ENCODE measurements around the gene NKIRAS2. TPM values are rescaled to one million over a fixed set of nuclear protein-coding genes. Genes with fewer than 3 reads are reported as not detected.

NKIRAS2 gene
- total RNA-seq, 8 experiments from 2014 or later, result 32.3 to 65.8 (median 51.8) TPM

DNA sequence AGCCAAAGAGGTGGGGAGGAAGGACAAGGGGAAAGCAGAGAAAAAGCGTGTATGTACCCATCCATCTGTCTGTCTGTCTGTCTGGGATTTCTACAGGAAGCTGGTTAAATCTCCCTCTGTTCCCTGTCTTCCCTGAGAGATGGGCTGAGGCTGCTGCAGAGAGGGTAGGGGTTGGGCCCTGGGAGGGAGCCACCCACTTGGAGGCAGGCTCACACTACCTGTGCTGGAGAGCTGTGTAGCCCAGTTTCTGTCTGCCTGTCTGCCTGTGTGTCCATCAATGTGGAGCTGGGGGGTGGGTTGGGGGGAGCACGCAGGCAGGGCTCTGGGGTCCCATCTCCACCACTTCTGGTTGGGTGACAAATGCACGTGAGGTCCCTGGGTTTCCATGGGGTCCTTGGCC, 49.1 kb downstream of the NKIRAS2 start:
- in situ Hi-C loops (cut with MboI; ENCODE audit: low pct_unique_long_range_greater_than_20kb in 2 of 9, low sequenced_read_pairs in 9 of 9, unreplicated experiment in 9 of 9), result no loop called here
- no peak for ATAC-seq (replicated peaks in 6 of 8)
- Histone ChIP-seq H3K4me1 (replicated peaks in 1 of 2) (peaks cover 9 to 21% of the 10 kb centered on the region in 2 donors), H3K4me3 (no peak overlapping the region), H3K27ac (no peak overlapping the region)
- WGBS, 10 experiments, result no CpG with 5 or more reads among the region's 3 CpGs

DNA sequence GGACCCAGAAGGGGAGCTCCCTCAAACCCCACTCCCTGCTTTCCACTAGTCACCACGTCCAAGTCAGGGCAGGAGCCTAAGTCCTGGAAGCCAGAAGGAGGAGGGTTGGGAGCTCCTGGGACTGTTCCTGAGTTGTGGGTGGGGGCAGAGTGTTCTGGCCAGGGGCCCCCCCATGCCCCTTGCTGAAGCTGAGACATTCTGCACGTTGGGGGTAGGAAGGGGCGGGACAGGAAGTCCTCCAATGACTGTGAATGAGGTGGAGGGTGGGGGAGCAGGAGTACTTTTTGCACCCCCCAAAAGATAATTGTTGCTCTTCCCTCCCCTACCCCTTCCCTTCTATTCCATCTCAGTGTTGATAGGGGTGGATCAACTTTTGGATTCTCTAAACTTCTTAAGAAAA, 51.9 kb downstream of the NKIRAS2 start:
- no peak overlapping the region for H3K27ac ChIP-seq
- in situ Hi-C loops (cut with MboI; ENCODE audit: low pct_unique_long_range_greater_than_20kb in 2 of 9, low sequenced_read_pairs in 9 of 9, unreplicated experiment in 9 of 9), result no loop called here
- H3K4me1 ChIP-seq (replicated peaks in 1 of 2), result peaks cover 9 to 21% of the 10 kb centered on the region in 2 donors
- no CpG with 5 or more reads among the region's 3 CpGs for WGBS, 10 experiments
- peak overlapping the region in 1 of 5 donors; percentile 28 for H3K4me3 ChIP-seq
- no peak for ATAC-seq (replicated peaks in 6 of 8)

DNA sequence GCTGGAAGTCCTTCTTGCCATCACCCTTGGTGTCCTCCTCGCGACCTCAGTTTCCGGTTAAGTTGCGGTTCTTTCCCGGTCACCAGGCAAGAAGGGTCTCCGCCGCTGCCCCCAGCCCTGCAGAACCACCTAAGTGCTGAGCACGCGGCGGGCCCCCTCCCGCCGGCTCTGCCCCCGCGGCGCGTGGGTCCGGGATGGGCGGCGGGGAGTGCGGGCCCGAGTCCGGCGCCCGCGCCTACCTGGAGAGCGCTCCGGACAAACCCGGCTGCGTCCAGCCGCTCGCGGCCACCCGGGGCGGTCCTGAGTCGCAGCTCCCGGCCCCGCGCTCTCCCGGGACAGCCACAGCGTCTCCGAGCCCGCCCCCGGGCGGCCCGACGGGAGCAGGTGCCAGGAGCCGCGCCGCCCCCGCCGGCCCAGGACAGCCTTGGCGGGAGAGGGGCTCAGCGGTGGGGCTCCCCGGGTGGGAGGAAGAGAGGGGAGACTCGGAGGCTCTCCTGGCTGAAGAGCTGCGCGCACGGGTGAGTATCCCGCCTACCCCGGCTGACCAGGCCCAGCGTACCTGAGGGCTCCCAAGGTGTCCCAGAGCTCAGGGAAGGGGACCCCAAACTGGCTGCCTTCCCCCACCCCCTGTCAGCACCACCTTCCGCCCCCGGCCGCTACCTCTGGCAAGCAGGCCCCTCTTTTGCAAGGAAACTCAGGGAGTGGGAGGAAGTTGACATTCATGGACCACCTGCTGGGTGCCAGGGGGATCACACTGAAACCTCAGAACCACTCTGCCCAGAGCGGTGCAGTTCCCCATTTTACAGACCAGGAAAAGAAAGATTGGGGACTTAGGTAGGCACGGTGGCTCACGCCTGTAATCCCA, 52.7 kb downstream of the NKIRAS2 start:
- peaks cover 9 to 15% of the 10 kb centered on the region in 2 donors for H3K4me1 ChIP-seq (replicated peaks in 1 of 2)
- H3K4me3 ChIP-seq, result peak overlapping the region in 4 of 5 donors; percentile 10 to 28 (median 22)
- 4% methylated on average over 5 of the region's 67 CpGs; no CpG with 5 or more reads in 9 of the 10 experiments for WGBS, 10 experiments
- peak; percentile 57 to 80 (median 76) for ATAC-seq (replicated peaks in 6 of 8)
- no peak overlapping the region for H3K27ac ChIP-seq
- in situ Hi-C loops (cut with MboI; ENCODE audit: low pct_unique_long_range_greater_than_20kb in 2 of 9, low sequenced_read_pairs in 9 of 9, unreplicated experiment in 9 of 9), result no loop called here

Other genes starting within 250 kb of the NKIRAS2 start
- 10 to 100 TPM in 7 of 8 experiments, 1 to 10 TPM in 1; 4.9 to 34.5 (median 16.8) TPM for gene JUP, start 233.4 kb upstream of the NKIRAS2 start, total RNA-seq
- gene P3H4, start 208.1 kb upstream of the NKIRAS2 start, total RNA-seq, result 10 to 100 TPM; 13.4 to 50.3 (median 20.3) TPM
- 100 to 1,000 TPM in 4 of 8 experiments, 10 to 100 TPM in 4; 42.7 to 330 (median 97.6) TPM for gene FKBP10, start 207.1 kb upstream of the NKIRAS2 start, total RNA-seq
- gene NT5C3B, start 183.9 kb upstream of the NKIRAS2 start, total RNA-seq, result 100 to 1,000 TPM in 4 of 8 experiments, 10 to 100 TPM in 4; 55.9 to 126 (median 104) TPM
- gene KLHL10, start 182.3 kb upstream of the NKIRAS2 start, total RNA-seq, result under 1 TPM; 0.20 to 0.77 (median 0.32) TPM
- 10 to 100 TPM; 15.3 to 28.7 (median 22.8) TPM for gene KLHL11, start 154.7 kb upstream of the NKIRAS2 start, total RNA-seq
- gene ACLY, start 101.1 kb upstream of the NKIRAS2 start, total RNA-seq, result 100 to 1,000 TPM in 4 of 8 experiments, 10 to 100 TPM in 4; 87.0 to 283 (median 141) TPM
- 10 to 100 TPM in 1 of 8 experiments, 1 to 10 TPM in 6, under 1 TPM in 1; 0.31 to 10.4 (median 4.6) TPM for gene ODAD4, start 89.5 kb upstream of the NKIRAS2 start, total RNA-seq
- 10 to 100 TPM; 20.5 to 99.0 (median 51.0) TPM for gene CNP, start 53.3 kb upstream of the NKIRAS2 start, total RNA-seq
- 100 to 1,000 TPM in 4 of 8 experiments, 10 to 100 TPM in 4; 56.4 to 143 (median 93.6) TPM for gene DNAJC7, start 2.7 kb upstream of the NKIRAS2 start, total RNA-seq
- 1 to 10 TPM in 5 of 8 experiments, under 1 TPM in 3; 0.25 to 2.9 (median 2.1) TPM for gene C17orf113, start 30.5 kb downstream of the NKIRAS2 start, total RNA-seq
- 1 to 10 TPM in 5 of 8 experiments, under 1 TPM in 3; 0.51 to 4.2 (median 1.9) TPM for gene ZNF385C, start 78.4 kb downstream of the NKIRAS2 start, total RNA-seq
- gene DHX58, start 92.6 kb downstream of the NKIRAS2 start, total RNA-seq, result 10 to 100 TPM in 1 of 8 experiments, 1 to 10 TPM in 4, under 1 TPM in 3; 0.33 to 29.3 (median 3.3) TPM
- 10 to 100 TPM in 7 of 8 experiments, 1 to 10 TPM in 1; 9.1 to 48.3 (median 19.2) TPM for gene KAT2A, start 101.3 kb downstream of the NKIRAS2 start, total RNA-seq
- gene HSPB9, start 102.7 kb downstream of the NKIRAS2 start, total RNA-seq, result under 1 TPM; 0.18 to 1.00 (median 0.51) TPM
- 100 to 1,000 TPM in 3 of 8 experiments, 10 to 100 TPM in 5; 52.6 to 135 (median 92.6) TPM for gene RAB5C, start 134.9 kb downstream of the NKIRAS2 start, total RNA-seq
- gene KCNH4, start 161.1 kb downstream of the NKIRAS2 start, total RNA-seq, result under 1 TPM; 0.13 to 0.33 (median 0.20) TPM
- gene HCRT, start 165.4 kb downstream of the NKIRAS2 start, total RNA-seq, result not detected
- 10 to 100 TPM in 5 of 8 experiments, 1 to 10 TPM in 3; 7.0 to 27.3 (median 11.0) TPM for gene GHDC, start 174.4 kb downstream of the NKIRAS2 start, total RNA-seq